RPMI8226 (cell line): Measurements from ENCODE around the gene BNC2.
A peak's percentile ranks its signal among the peaks of the same experiment; 100 is the strongest.

Experiments used
- DNase-seq: peaks from one replicate; pipeline ENCODE4 v3.0.0-alpha.2; 2015

The BNC2 gene

DNA sequence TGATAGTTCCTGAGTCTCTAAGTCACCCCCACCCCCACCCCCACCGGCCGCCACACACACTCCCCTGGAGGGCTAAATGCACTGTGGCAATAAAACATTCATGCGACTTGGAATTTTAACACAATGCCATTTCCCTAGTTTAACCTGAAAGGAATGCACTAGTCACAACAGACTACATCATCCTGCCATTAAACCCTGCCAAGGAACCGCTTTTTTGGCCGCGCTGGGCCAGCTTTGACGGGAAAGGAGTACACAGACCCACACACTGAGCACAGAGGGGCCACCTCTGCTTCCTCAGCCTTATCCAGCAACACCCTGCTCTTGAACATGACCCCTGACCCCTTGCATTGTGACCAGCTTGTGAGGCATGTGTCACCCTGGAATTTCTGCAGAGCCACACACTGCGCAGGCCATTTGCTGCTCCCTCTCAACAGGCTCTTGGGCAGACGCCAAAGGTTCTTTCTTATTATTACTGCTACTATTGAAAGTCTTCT is 165.3 kb downstream of the BNC2 start:
- DNase-seq: no peak

DNA sequence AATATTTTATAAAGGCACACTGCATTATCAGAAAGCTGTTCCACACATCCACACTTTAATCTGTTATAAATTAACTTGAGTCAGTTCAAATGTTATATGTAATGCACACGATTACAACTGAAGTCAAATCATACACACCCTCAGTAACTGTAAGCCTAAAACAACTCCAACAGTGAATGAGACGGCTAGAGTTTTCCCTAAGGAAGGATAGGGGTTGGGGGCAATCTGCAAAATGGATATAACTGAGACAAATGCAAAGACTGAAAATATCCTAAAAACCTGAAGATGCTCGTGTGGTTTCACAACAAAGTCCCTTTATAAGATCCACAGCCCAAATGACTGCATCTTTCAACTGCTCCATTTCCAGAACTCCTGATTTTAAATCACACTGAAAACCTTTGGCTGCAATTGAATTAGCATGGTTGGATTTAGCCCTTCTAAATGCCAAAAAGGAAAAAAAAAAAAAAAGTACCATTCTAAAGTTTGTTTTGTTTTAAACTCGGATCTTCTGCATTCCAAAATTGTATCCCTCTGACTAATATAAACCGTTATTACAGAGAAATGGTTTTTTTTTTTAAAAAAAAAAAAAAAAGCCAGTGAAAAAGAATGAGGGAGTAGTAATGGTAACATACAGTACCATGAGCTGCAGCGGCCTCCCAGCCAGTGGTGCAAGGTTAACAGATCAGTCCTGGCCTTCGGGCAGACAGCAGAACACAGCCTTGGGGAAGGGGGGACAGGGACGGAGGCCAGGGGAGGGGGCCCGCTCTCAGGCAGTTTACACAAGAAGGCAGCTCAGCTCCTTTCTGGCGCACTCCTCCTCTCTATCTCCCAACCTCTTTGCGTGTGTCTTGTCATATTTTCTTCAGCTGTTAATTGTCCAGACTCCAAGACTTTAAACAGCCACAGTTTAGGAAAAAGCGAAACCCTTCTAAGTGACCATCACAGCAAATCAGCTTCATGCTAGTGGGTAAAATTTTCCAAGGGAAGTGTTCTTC is 166.1 kb downstream of the BNC2 start:
- DNase-seq: no peak

GRCh38 chr9:16701347-16701746 is 169.1 kb downstream of the BNC2 start:
- no peak for DNase-seq

GRCh38 chr9:16693616-16694015 is 176.9 kb downstream of the BNC2 start:
- no peak for DNase-seq

GRCh38 chr9:16690628-16691027 is 179.8 kb downstream of the BNC2 start:
- no peak for DNase-seq

DNA sequence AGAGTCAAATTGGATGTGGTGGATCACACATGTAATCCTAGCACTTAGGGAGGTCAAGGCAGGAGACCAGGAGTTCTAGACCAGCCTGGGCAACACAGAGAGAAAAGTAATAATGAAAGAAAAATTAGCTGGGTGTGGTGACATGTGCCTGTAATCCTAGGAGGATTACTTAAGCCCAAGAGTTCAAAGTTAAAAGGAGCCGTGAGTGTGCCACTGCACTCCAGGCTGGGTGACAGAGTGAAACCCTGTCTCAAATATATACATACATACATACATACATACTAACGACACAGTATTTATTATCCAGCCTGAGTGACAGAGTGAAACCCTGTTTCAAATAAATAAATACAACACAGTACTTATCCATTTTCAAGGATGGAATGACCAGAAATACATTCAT is 180.3 kb downstream of the BNC2 start:
- DNase-seq: no peak

DNA sequence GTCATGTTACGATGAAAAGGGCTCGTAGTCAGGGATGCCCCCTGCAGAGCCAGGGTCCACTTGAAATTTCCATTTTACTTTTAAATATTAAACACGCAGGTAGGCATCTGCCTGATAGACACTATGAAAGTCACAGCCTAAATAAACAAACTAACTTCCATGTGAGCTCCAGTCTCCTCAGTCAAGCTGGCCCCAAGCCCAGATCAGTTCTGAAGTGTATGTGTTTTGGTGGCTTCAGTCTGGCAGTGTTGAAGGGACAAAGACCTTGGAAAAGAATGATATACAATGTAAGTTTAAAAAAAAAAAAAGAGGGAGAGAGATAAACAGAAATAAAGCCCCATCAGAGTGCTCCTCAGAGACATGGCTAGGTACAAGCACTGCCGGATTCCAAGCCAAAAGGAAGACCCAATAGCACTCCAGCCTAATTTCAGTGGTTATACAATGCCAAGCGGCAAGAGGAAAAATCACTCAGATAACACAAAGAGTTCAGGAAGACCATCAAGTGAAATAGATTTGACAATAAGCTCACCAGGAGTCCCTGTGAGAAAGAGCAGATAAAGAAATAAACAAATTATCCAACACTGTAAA is 181.0 kb downstream of the BNC2 start:
- peak; percentile 24 for DNase-seq

DNA sequence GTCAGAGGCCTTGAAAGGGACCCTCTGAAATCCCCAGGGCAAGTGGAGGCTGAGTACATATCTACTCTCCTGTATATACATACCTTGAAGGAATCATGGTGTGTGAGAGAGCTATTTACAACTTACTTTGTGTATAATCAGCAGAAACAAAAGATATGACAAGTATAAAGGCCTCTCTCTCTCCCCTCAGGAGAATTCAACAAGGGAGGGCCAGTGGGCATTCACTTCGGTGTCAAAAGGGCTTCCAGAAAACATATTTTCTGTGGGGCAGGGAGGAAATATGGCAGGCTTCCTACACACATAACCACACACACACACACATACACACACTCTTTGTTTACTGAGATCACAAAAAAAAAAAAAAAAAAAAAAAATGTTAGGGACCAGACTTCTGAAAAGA is 181.7 kb downstream of the BNC2 start:
- DNase-seq: no peak

- DNase-seq: no peak
These were observed 182.6 kb downstream of the BNC2 start for GRCh38 chr9:16687678-16688369.

DNA sequence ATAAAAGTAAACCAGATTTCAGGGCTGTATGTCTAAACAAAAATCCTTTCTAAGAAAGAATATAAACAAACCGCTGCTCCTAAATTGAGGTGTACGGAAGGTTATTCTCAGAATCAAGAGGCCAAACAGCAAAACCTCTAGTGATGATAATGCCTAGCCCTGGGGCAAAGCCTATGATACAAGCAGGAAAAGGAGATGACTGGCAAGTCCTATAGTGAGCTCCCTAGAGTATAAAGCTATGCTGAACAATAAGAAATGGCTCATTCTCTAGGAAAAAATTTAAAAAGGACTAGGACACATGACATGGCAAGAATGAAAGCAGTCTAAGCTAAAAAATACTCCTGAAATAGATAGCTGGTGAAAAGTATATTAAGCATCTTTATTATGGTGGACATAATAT is 187.1 kb downstream of the BNC2 start:
- DNase-seq: no peak

- no peak for DNase-seq
These were observed 188.2 kb downstream of the BNC2 start for GRCh38 chr9:16682273-16682672.

- DNase-seq: peak; percentile 40
These were observed 188.8 kb downstream of the BNC2 start for GRCh38 chr9:16681652-16681987.

GRCh38 chr9:16680975-16681651 is 189.4 kb downstream of the BNC2 start:
- DNase-seq: no peak

- DNase-seq: no peak
These were observed 189.9 kb downstream of the BNC2 start for GRCh38 chr9:16680541-16680940.

- DNase-seq: peak; percentile 25
These were observed 191.1 kb downstream of the BNC2 start for GRCh38 chr9:16679327-16679821.

DNA sequence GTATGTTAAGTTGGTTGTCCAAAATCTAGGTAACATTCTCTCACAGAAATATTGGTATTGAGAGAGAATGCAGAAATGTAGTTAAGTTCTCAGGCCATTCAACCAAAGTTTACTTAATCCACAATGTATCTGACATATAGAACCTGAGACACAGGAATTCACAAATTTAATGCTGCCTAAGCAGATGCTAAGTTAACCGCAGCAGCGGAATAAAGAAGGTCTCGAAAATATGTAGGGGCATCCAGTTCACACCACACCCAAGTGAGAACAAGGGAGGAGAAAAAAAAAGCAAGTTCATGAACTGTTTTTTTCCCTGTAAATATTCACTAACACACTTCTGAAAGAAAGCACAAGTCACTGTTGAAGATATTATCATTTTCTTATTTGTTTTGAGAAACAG is 194.0 kb downstream of the BNC2 start:
- no peak for DNase-seq

DNA sequence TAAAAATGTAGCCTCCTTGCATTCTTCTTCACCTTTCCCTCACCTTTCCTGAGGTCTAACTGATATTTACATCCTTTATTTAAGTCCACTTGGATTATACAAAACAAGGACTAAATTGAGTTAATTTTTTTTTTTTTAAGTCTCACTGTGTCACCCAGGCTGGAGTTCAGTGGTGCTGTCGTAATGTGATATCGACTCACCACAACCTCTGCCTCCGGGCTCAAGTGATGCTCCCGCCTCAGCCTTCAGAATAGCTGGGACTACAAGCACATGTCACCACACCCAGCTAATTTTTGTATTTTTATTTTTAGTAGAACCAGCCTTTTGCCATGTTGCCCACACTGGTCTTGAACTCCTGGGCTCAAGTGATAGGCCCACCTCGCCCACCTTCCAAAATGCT is 195.3 kb downstream of the BNC2 start:
- DNase-seq: no peak

- DNase-seq: no peak
These were observed 197.3 kb downstream of the BNC2 start for GRCh38 chr9:16673171-16673570.

GRCh38 chr9:16672501-16672900 is 198.0 kb downstream of the BNC2 start:
- DNase-seq: no peak

- DNase-seq: no peak
These were observed 198.8 kb downstream of the BNC2 start for GRCh38 chr9:16671591-16672137.

DNA sequence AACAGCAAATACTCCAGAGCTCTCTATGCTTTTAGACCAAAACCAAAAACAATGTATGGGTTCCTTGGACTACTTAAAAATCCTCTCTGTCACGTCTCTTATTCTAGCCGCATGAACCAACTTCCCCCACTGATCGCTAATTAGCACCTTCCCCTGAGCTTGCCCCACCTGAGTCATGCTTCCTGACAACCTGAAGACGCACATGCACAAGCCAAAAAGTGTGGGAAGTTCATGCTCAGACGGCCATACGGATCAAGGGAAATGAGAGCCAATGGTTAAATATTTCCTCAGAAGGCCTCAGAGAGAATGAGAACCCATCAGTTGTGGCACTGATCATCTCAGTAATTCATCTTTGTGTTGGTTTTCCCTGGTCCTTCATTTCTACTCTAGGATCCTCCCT is 199.7 kb downstream of the BNC2 start:
- no peak for DNase-seq

GRCh38 chr9:16668734-16669295 is 201.7 kb downstream of the BNC2 start:
- DNase-seq: no peak
